IMR-90 (cell line): Measurements from ENCODE around the gene SMIM9. TPM values are rescaled to one million over a fixed set of nuclear protein-coding genes. Genes with fewer than 3 reads are reported as not detected.

Experiments
- ATAC-seq: fragments of 200-7000 bp; cut with Tn5 transposase; 2 replicates; pipeline ENCODE4 v1.9.1; 2020; ENCODE audit warnings: low read depth, mild to moderate bottlenecking, moderate library complexity
- BruUV-seq: library from RNA; stranded (reverse); fragments of 400-500 nt; replicated peaks from 2 replicates; lab custom pipeline; 2021; lab: Mats Ljungman, UMichigan
- CTCF ChIA-PET: fragments of 300-600 bp; formaldehyde crosslinking; extraction: SDS; loops from one replicate; lab custom pipeline; 2021; ENCODE audit warnings: antibody characterized with exemption; lab: Yijun Ruan, JAX
- POLR2A ChIA-PET: fragments of 300-600 bp; sonication (Branson Sonifier 250); formaldehyde crosslinking; loops from one replicate; lab custom pipeline; 2022; ENCODE audit warnings: antibody characterized with exemption; ENCODE audit not compliant: unreplicated experiment; lab: Charles Lee
- DNase-seq: peaks from one replicate; pipeline ENCODE4 v3.0.0; 2013
- H2AFZ ChIP-seq: replicated peaks from 2 replicates; pipeline ENCODE3; 2013; ENCODE audit warnings: low read length, mild to moderate bottlenecking; ENCODE audit not compliant: poor library complexity
- H2AK5ac ChIP-seq: 2 replicates; pipeline ENCODE4 v1.6.1; 2013; ENCODE audit warnings: low read depth, low read length, inconsistent platforms
- H2AK9ac ChIP-seq: replicated peaks from 2 replicates; pipeline ENCODE3; 2013; ENCODE audit warnings: mild to moderate bottlenecking, low read depth, low read length, moderate library complexity; ENCODE audit not compliant: poor library complexity
- H2BK120ac ChIP-seq: 2 replicates; pipeline ENCODE4 v1.6.1; 2013; ENCODE audit warnings: low read depth, low read length, inconsistent platforms
- H2BK15ac ChIP-seq: 3 replicates; pipeline ENCODE4 v1.6.1; 2013; ENCODE audit warnings: low read depth, low read length, inconsistent platforms
- H2BK20ac ChIP-seq: 2 replicates; pipeline ENCODE4 v1.6.1; 2013; ENCODE audit warnings: low read depth, mild to moderate bottlenecking, inconsistent platforms, low read length, moderate library complexity
- H2BK5ac ChIP-seq: 2 replicates; pipeline ENCODE4 v1.6.1; 2013; ENCODE audit warnings: mild to moderate bottlenecking, low read depth, low read length, inconsistent platforms; ENCODE audit not compliant: poor library complexity, severe bottlenecking
- H3K14ac ChIP-seq: replicated peaks from 2 replicates; pipeline ENCODE4 v1.6.1; 2013; ENCODE audit warnings: low read depth, low read length, inconsistent platforms
- H3K18ac ChIP-seq: 2 replicates; pipeline ENCODE4 v1.6.1; 2013; ENCODE audit warnings: low read depth, low read length, control low read depth
- H3K23ac ChIP-seq: 2 replicates; pipeline ENCODE4 v1.6.1; 2013; ENCODE audit warnings: low read depth, low read length, inconsistent platforms
- H3K27ac ChIP-seq: 2 replicates; pipeline ENCODE4 v1.5.1; 2013; ENCODE audit warnings: mild to moderate bottlenecking, control low read depth, low read length; ENCODE audit not compliant: insufficient read depth
- H3K27me3 ChIP-seq: 2 replicates; pipeline ENCODE4 v1.6.1; 2013; ENCODE audit warnings: low read length; ENCODE audit not compliant: control insufficient read depth, insufficient read depth
- H3K36me3 ChIP-seq: 2 replicates; pipeline ENCODE4 v1.6.1; 2013; ENCODE audit warnings: low read length, mixed read lengths; ENCODE audit not compliant: control insufficient read depth, insufficient read depth
- H3K4ac ChIP-seq: 2 replicates; pipeline ENCODE4 v1.6.1; 2013; ENCODE audit warnings: low read depth, low read length, inconsistent platforms
- H3K4me1 ChIP-seq: 2 replicates; pipeline ENCODE4 v1.6.1; 2013; ENCODE audit warnings: low read length, mixed read lengths; ENCODE audit not compliant: control insufficient read depth, insufficient read depth
- H3K4me2 ChIP-seq: 2 replicates; pipeline ENCODE4 v1.6.1; 2013; ENCODE audit warnings: low read depth, mild to moderate bottlenecking, control low read depth, low read length, moderate library complexity
- H3K4me3 ChIP-seq: 2 replicates; pipeline ENCODE4 v1.5.1; 2013; ENCODE audit warnings: low read depth, mild to moderate bottlenecking, control low read depth, low read length, moderate library complexity; ENCODE audit not compliant: insufficient read depth
- H3K56ac ChIP-seq: 2 replicates; pipeline ENCODE4 v1.6.1; 2013; ENCODE audit warnings: low read length, inconsistent platforms; ENCODE audit not compliant: insufficient read depth; ENCODE audit errors: extremely low read depth
- H3K79me1 ChIP-seq, 2 experiments: 2 replicates each; pipeline ENCODE4 v1.6.1; 2013; ENCODE audit warnings: low read length in 2 of 2, inconsistent platforms in 1 of 2, low read depth in 1 of 2
- H3K9ac ChIP-seq: 2 replicates; pipeline ENCODE4 v1.6.1; 2013; ENCODE audit warnings: low read depth, low read length, control low read depth
- H3K9me1 ChIP-seq: 2 replicates; pipeline ENCODE4 v1.6.1; 2013; ENCODE audit warnings: low read length, inconsistent platforms; ENCODE audit not compliant: insufficient read depth
- H3K9me3 ChIP-seq: 2 replicates; pipeline ENCODE4 v1.6.1; 2013; ENCODE audit warnings: low read length; ENCODE audit not compliant: control insufficient read depth, insufficient read depth
- H4K20me1 ChIP-seq: 2 replicates; pipeline ENCODE4 v1.6.1; 2013; ENCODE audit warnings: low read length, inconsistent platforms; ENCODE audit not compliant: insufficient read depth
- H4K5ac ChIP-seq: 2 replicates; pipeline ENCODE4 v1.6.1; 2013; ENCODE audit warnings: mild to moderate bottlenecking, low read depth, low read length, control low read depth
- H4K8ac ChIP-seq, 2 experiments: 2 replicates each; pipeline ENCODE4 v1.6.1; 2013; ENCODE audit warnings: low read depth in 2 of 2, low read length in 2 of 2, control low read depth in 1 of 2, inconsistent platforms in 1 of 2
- H4K91ac ChIP-seq: 2 replicates; pipeline ENCODE4 v1.6.1; 2013; ENCODE audit warnings: low read depth, low read length, inconsistent platforms; ENCODE audit not compliant: insufficient read depth
- BHLHE40 ChIP-seq: fragments of 150-350 bp; IDR thresholded peaks from 2 replicates; pipeline ENCODE4 v1.6.1; 2016; ENCODE audit warnings: mild to moderate bottlenecking, low read depth, low read length
- CEBPB ChIP-seq: IDR thresholded peaks from 2 replicates; pipeline ENCODE4 v1.6.1; 2012; ENCODE audit warnings: low read depth, low read length, improper control_type of control experiment
- CHD1 ChIP-seq: IDR thresholded peaks from 2 replicates; pipeline ENCODE4 v1.6.1; 2012; ENCODE audit warnings: low read depth, low read length, improper control_type of control experiment
- CTCF ChIP-seq: conservative IDR thresholded peaks from 2 replicates; pipeline ENCODE4 v1.5.1; 2012; ENCODE audit warnings: mild to moderate bottlenecking, low read depth, low read length, improper control_type of control experiment
- ELK1 ChIP-seq: fragments of 150-350 bp; IDR thresholded peaks from 2 replicates; pipeline ENCODE4 v1.6.1; 2016; ENCODE audit warnings: low read depth, mild to moderate bottlenecking, low read length, moderate library complexity, borderline replicate concordance
- MAFK ChIP-seq: IDR thresholded peaks from 2 replicates; pipeline ENCODE4 v1.6.1; 2012; ENCODE audit warnings: low read depth, low read length, improper control_type of control experiment
- MXI1 ChIP-seq: IDR thresholded peaks from 2 replicates; pipeline ENCODE4 v1.6.1; 2012; ENCODE audit warnings: low read depth, mild to moderate bottlenecking, low read length, moderate library complexity, borderline replicate concordance
- NFE2L2 ChIP-seq: fragments of 150-350 bp; IDR thresholded peaks from 2 replicates; pipeline ENCODE4 v1.6.1; 2016; ENCODE audit warnings: low read depth, mild to moderate bottlenecking, low read length
- POLR2A ChIP-seq: IDR thresholded peaks from 2 replicates; pipeline ENCODE4 v1.6.1; 2012; ENCODE audit warnings: mild to moderate bottlenecking, low read depth, low read length
- RAD21 ChIP-seq: IDR thresholded peaks from 2 replicates; pipeline ENCODE4 v1.6.1; 2012; ENCODE audit warnings: low read length, improper control_type of control experiment
- RCOR1 ChIP-seq: IDR thresholded peaks from 2 replicates; pipeline ENCODE4 v1.6.1; 2012; ENCODE audit warnings: mild to moderate bottlenecking, low read length, improper control_type of control experiment; ENCODE audit not compliant: insufficient replicate concordance
- RFX5 ChIP-seq: IDR thresholded peaks from 2 replicates; pipeline ENCODE4 v1.8.0; 2012; ENCODE audit warnings: low read depth, mild to moderate bottlenecking, low read length, moderate library complexity
- USF2 ChIP-seq: fragments of 150-350 bp; IDR thresholded peaks from 2 replicates; pipeline ENCODE4 v1.6.1; 2017; ENCODE audit warnings: mild to moderate bottlenecking, antibody characterized with exemption, low read length, low read depth
- WGBS, 2 experiments: methylation state at CpG; one replicate each; pipeline versions ENCODE4 v1.1.5 to v1.1.7; 2013; ENCODE audit warnings: missing lambda C conversion rate in 2 of 2; ENCODE audit not compliant: insufficient read length in 1 of 2; ENCODE audit errors: extremely low coverage in 2 of 2; 5-methylcytosine and 5-hydroxymethylcytosine counted together
- dilution Hi-C: fragments of 300-500 bp; cut with HindIII; formaldehyde crosslinking; loops from one replicate; pipeline ENCODE4 v1.14.3; 2018; ENCODE audit warnings: low sequenced_read_pairs; ENCODE audit not compliant: unreplicated experiment
- in situ Hi-C: fragments of 300-500 bp; cut with MboI; formaldehyde crosslinking; loops from 3 replicates; pipeline ENCODE4 v1.14.3; 2019; ENCODE audit warnings: low sequenced_read_pairs, inconsistent platforms, mixed read lengths
- intact Hi-C: fragments of 100-400 bp; cut with micrococcal nuclease; formaldehyde crosslinking; loops from 2 replicates; pipeline ENCODE4 v1.10.0; 2022
- polyA plus RNA-seq, 3 experiments: library from polyadenylated mRNA; depleted of rRNA; stranded (reverse); fragments of >200 nt; gene quantifications; 2 replicates each; pipeline ENCODE4 v1.2.3, GENCODE V29; 2012; ENCODE audit warnings: low replicate concordance in 1 of 3
- total RNA-seq: library from RNA; depleted of rRNA; stranded (reverse); fragments of >200 nt; gene quantifications from 2 replicates; pipeline ENCODE4 v1.2.3, GENCODE V29; 2012

SMIM9 gene
- total and polyA plus RNA-seq, 2 of the 4 experiments (the other 2 are of a cell fraction): not detected

- H4K5ac ChIP-seq: no peak overlapping the region
- no CpG with 5 or more reads among the region's 2 CpGs for WGBS, 2 experiments
- no peaks in the 10 kb centered on the region for H3K36me3 ChIP-seq
- intact Hi-C loops (no loop called here), in situ Hi-C loops (no loop called here), dilution Hi-C loops (no loop called here)
- DNase-seq: no peak
- no peaks in the 10 kb centered on the region for H3K4me1 ChIP-seq
- H3K4me3 ChIP-seq: no peak overlapping the region
- TF ChIP-seq BHLHE40 (no peak), RAD21 (no peak), CHD1 (no peak), RFX5 (no peak), POLR2A (no peak), USF2 (no peak), NFE2L2 (no peak), CEBPB (no peak), MXI1 (no peak), CTCF (no peak), RCOR1 (no peak), ELK1 (no peak), MAFK (no peak)
- no peaks in the 10 kb centered on the region for H3K79me1 ChIP-seq
- CTCF ChIA-PET: no interaction called here
- POLR2A ChIA-PET: no interaction called here
- no peaks in the 10 kb centered on the region for H3K9me1 ChIP-seq
- no peak overlapping the region for H3K18ac ChIP-seq
- H4K20me1 ChIP-seq: no peaks in the 10 kb centered on the region
- H3K27ac ChIP-seq: no peak overlapping the region
- no peaks in the 10 kb centered on the region for H3K9me3 ChIP-seq
- H2AK9ac ChIP-seq: no peak overlapping the region
- H3K4me2 ChIP-seq: no peak overlapping the region
- ATAC-seq: no peak
- no peak overlapping the region for H3K56ac ChIP-seq
- H2BK20ac ChIP-seq: no peak overlapping the region
- no peak overlapping the region for H3K14ac ChIP-seq
- H2BK15ac ChIP-seq: no peak overlapping the region
- no peak overlapping the region for H4K91ac ChIP-seq
- no peak overlapping the region for H4K8ac ChIP-seq
- H2BK5ac ChIP-seq: no peak overlapping the region
- H2BK120ac ChIP-seq: no peak overlapping the region
- H3K9ac ChIP-seq: no peak overlapping the region
- no peak overlapping the region for H2AK5ac ChIP-seq
- no peak overlapping the region for H3K23ac ChIP-seq
- H2AFZ ChIP-seq: no peak overlapping the region
- no peaks in the 10 kb centered on the region for H3K27me3 ChIP-seq
- H3K4ac ChIP-seq: no peak overlapping the region
- BruUV-seq: no TSS peak
Measured at GRCh38 chrX:154812341-154813101, 21.9 kb downstream of the SMIM9 start.
